DOHH2 (cell line): ENCODE results near the gene ATP1A3.

ENCODE experiments used
- H3F3A ChIP-seq: fragments of 200-600 bp; sonication (generic), shearing (Covaris generic); 2 replicates; pipeline ENCODE4 v1.6.0; 2016; ENCODE audit warnings: antibody characterized with exemption, mild to moderate bottlenecking; ENCODE audit not compliant: control insufficient read depth, insufficient read depth
- H3K27ac ChIP-seq: fragments of 200-600 bp; sonication (generic); 2 replicates; pipeline ENCODE4 v1.5.1; 2014; ENCODE audit warnings: low read depth, mild to moderate bottlenecking, low read length, moderate library complexity
- H3K27me3 ChIP-seq: fragments of 200-600 bp; sonication (generic); 2 replicates; pipeline ENCODE4 v1.6.1; 2014; ENCODE audit warnings: mild to moderate bottlenecking, low read length, mixed read lengths; ENCODE audit not compliant: control insufficient read depth
- H3K36me3 ChIP-seq: fragments of 200-600 bp; sonication (generic); 2 replicates; pipeline ENCODE4 v1.6.1; 2014; ENCODE audit warnings: mild to moderate bottlenecking, low read length, moderate library complexity, mixed read lengths; ENCODE audit not compliant: control insufficient read depth
- H3K4me1 ChIP-seq: fragments of 200-600 bp; sonication (generic); 2 replicates; pipeline ENCODE4 v1.6.1; 2014; ENCODE audit warnings: mild to moderate bottlenecking, low read length, mixed read lengths; ENCODE audit not compliant: control insufficient read depth
- H3K4me2 ChIP-seq: fragments of 200-600 bp; sonication (generic); 2 replicates; pipeline ENCODE4 v1.6.0; 2014; ENCODE audit warnings: mild to moderate bottlenecking, low read length, moderate library complexity
- H3K4me3 ChIP-seq: fragments of 200-600 bp; sonication (generic); 2 replicates; pipeline ENCODE4 v1.5.1; 2014; ENCODE audit warnings: mild to moderate bottlenecking, low read length, mixed read lengths
- H3K79me2 ChIP-seq: fragments of 200-600 bp; sonication (generic); 2 replicates; pipeline ENCODE4 v1.6.1; 2014; ENCODE audit warnings: mild to moderate bottlenecking, low read length, mixed read lengths; ENCODE audit not compliant: control insufficient read depth
- H3K9me2 ChIP-seq: fragments of 200-600 bp; sonication (generic); replicated peaks from 2 replicates; pipeline ENCODE4 v1.6.1; 2014; ENCODE audit warnings: mild to moderate bottlenecking, low read length, mixed read lengths; ENCODE audit not compliant: control insufficient read depth
- H3K9me3 ChIP-seq: fragments of 200-600 bp; sonication (generic); 2 replicates; pipeline ENCODE4 v1.6.1; 2014; ENCODE audit warnings: antibody characterized with exemption, low read length, mixed read lengths; ENCODE audit not compliant: control insufficient read depth, insufficient read depth
- H4K20me1 ChIP-seq: fragments of 200-600 bp; sonication (generic); 2 replicates; pipeline ENCODE4 v1.6.0; 2014; ENCODE audit warnings: low read depth, mild to moderate bottlenecking, antibody characterized with exemption, low read length, moderate library complexity; ENCODE audit not compliant: control insufficient read depth, insufficient read depth
- CTCF ChIP-seq: fragments of 200-600 bp; sonication (generic); IDR thresholded peaks from one replicate; pipeline ENCODE4 v1.5.1; 2014; ENCODE audit warnings: antibody characterized with exemption, mild to moderate bottlenecking, low read depth, low read length; ENCODE audit not compliant: poor library complexity, severe bottlenecking
- EZH2phosphoT487 ChIP-seq: fragments of 200-600 bp; sonication (generic); IDR thresholded peaks from 2 replicates; pipeline ENCODE4 v1.6.1; 2017; ENCODE audit warnings: borderline replicate concordance, mild to moderate bottlenecking, antibody characterized with exemption, low read length, moderate library complexity, mixed read lengths

The ATP1A3 gene

GRCh38 chr19:42028304-42029216 is 34.5 kb upstream of the ATP1A3 start:
- Histone ChIP-seq H3K27ac (no peak overlapping the region), H3K4me1 (no peaks in the 10 kb centered on the region), H3K79me2 (no peaks in the 10 kb centered on the region), H3K4me3 (no peak overlapping the region), H3F3A (no peaks in the 10 kb centered on the region), H3K9me2 (no peaks in the 10 kb centered on the region), H3K36me3 (no peaks in the 10 kb centered on the region), H3K27me3 (peaks cover 14% of the 10 kb centered on the region; the same call in 1 of the 2 replicates), H4K20me1 (no peaks in the 10 kb centered on the region), H3K9me3 (no peaks in the 10 kb centered on the region), H3K4me2 (no peak overlapping the region)
- TF ChIP-seq CTCF (peak; percentile 99), EZH2phosphoT487 (no peak)

DNA sequence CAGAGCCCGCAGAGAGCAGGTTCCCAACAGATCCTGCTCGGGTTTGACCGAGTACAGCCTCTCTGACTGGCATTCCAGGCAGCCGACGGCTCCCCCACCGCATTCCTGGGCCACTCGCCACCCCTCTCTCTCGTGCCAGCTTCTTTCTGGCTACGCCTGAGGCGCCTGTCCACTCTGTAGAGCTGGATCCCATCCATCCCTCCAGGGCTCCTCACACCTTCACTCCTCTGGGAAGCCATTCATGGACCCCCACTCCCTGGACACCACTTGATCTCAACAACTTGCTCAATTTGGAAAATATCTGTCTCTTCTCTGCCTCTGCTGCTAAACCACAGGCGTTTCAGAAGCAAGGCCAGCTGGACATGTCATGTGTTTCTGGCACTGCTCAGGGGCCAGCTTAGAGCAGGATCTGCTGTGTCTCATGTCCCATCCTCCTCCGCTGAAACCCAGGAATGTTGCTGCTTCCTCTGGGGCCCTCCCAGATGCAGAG is 30.6 kb upstream of the ATP1A3 start:
- Histone ChIP-seq H4K20me1 (no peaks in the 10 kb centered on the region), H3K4me2 (no peak overlapping the region), H3K79me2 (no peaks in the 10 kb centered on the region), H3K9me2 (no peaks in the 10 kb centered on the region), H3K36me3 (no peaks in the 10 kb centered on the region), H3K9me3 (no peaks in the 10 kb centered on the region), H3F3A (no peaks in the 10 kb centered on the region), H3K27ac (no peak overlapping the region), H3K4me1 (no peaks in the 10 kb centered on the region), H3K4me3 (no peak overlapping the region), H3K27me3 (peaks cover 9% of the 10 kb centered on the region; the same call in 1 of the 2 replicates)
- TF ChIP-seq EZH2phosphoT487 (no peak), CTCF (no peak)

DNA sequence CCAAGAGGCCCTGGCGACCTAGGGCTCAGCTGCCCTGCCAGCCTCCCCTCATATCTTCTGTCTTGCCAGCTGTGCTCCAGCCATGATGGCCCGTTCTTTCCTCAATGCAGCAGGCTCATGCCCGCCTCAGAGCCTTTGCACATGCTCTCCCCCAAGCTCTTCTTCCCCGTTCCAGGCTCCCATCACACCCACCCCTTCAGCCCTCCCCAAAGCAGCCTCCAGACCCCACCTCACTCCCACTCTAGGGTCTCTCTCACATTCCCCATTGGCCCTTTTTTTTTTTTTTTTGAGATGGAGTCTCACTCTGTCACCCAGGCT is 29.9 kb upstream of the ATP1A3 start:
- Histone ChIP-seq H3K9me2 (no peaks in the 10 kb centered on the region), H3K4me3 (no peak overlapping the region), H3K27me3 (peaks cover 8% of the 10 kb centered on the region; the same call in 1 of the 2 replicates), H3K27ac (no peak overlapping the region), H4K20me1 (no peaks in the 10 kb centered on the region), H3K4me2 (no peak overlapping the region), H3K4me1 (no peaks in the 10 kb centered on the region), H3F3A (no peaks in the 10 kb centered on the region), H3K79me2 (no peaks in the 10 kb centered on the region), H3K36me3 (no peaks in the 10 kb centered on the region), H3K9me3 (no peaks in the 10 kb centered on the region)
- TF ChIP-seq EZH2phosphoT487 (no peak), CTCF (no peak)
